ENCODE data around the gene APOL2. TPM values are rescaled to one million over a fixed set of nuclear protein-coding genes. Genes with fewer than 3 reads are reported as not detected.
"Not testable (repeated sequence)": the region's sequence is repeated elsewhere in the genome, so short reads cannot be mapped to it uniquely, and the experiment has no call there.

APOL2 gene
- total and polyA plus RNA-seq, 4 donors = 26.4 to 62.8 (median 36.3) TPM

GRCh38 chr22:36257948-36258670, 18.8 kb upstream of the APOL2 start:
- Histone ChIP-seq H3K4me3 (ENCODE audit: low read length in 2 of 2) (no peak overlapping the region), H3K9me3 (ENCODE audit: control insufficient read depth, low read length) (no peaks in the 10 kb centered on the region), H3K27me3 (ENCODE audit: control insufficient read depth in 1 of 2, insufficient read depth in 2 of 2, low read length in 1 of 2) (no peaks in the 10 kb centered on the region), H3K36me3 (ENCODE audit: control insufficient read depth in 1 of 2, insufficient read depth in 2 of 2, low read length in 1 of 2) (no peaks in the 10 kb centered on the region), H3K4me1 (ENCODE audit: control insufficient read depth in 1 of 2, insufficient read depth in 2 of 2, low read length in 2 of 2) (no peaks in the 10 kb centered on the region), H3K27ac (ENCODE audit: low read depth in 1 of 2, low read length in 2 of 2) (no peak overlapping the region)
- 90 to 91% methylated on average over 13 of the region's 13 CpGs for WGBS, 2 donors
- DNase-seq (no peak), ATAC-seq (ENCODE audit: low FRiP score) (no peak)
- intact Hi-C loops (cut with DNase I) = no loop called here

- H3K9me3 ChIP-seq (ENCODE audit: control insufficient read depth, low read length) = no peaks in the 10 kb centered on the region
- no peak for ATAC-seq (ENCODE audit: low FRiP score)
- no peak for DNase-seq
- 82 to 89% methylated on average over 7 to 8 of the region's 8 CpGs for WGBS, 2 donors
- no peaks in the 10 kb centered on the region for H3K27me3 ChIP-seq (ENCODE audit: control insufficient read depth in 1 of 2, insufficient read depth in 2 of 2, low read length in 1 of 2)
- no peak overlapping the region for H3K4me3 ChIP-seq (ENCODE audit: low read length in 2 of 2)
- no peak overlapping the region for H3K27ac ChIP-seq (ENCODE audit: low read depth in 1 of 2, low read length in 2 of 2)
- no peaks in the 10 kb centered on the region for H3K36me3 ChIP-seq (ENCODE audit: control insufficient read depth in 1 of 2, insufficient read depth in 2 of 2, low read length in 1 of 2)
- no peaks in the 10 kb centered on the region for H3K4me1 ChIP-seq (ENCODE audit: control insufficient read depth in 1 of 2, insufficient read depth in 2 of 2, low read length in 2 of 2)
- intact Hi-C loops (cut with DNase I) = no loop called here
Observed at GRCh38 chr22:36257308-36257707, 18.0 kb upstream of the APOL2 start.

- Histone ChIP-seq H3K4me1 (ENCODE audit: control insufficient read depth in 1 of 2, insufficient read depth in 2 of 2, low read length in 2 of 2) (no peaks in the 10 kb centered on the region), H3K27ac (ENCODE audit: low read depth in 1 of 2, low read length in 2 of 2) (no peak overlapping the region), H3K36me3 (ENCODE audit: control insufficient read depth in 1 of 2, insufficient read depth in 2 of 2, low read length in 1 of 2) (no peaks in the 10 kb centered on the region), H3K4me3 (ENCODE audit: low read length in 2 of 2) (no peak overlapping the region), H3K27me3 (ENCODE audit: control insufficient read depth in 1 of 2, insufficient read depth in 2 of 2, low read length in 1 of 2) (no peaks in the 10 kb centered on the region), H3K9me3 (ENCODE audit: control insufficient read depth, low read length) (no peaks in the 10 kb centered on the region)
- intact Hi-C loops (cut with DNase I) = no loop called here
- ATAC-seq (ENCODE audit: low FRiP score) (no peak), DNase-seq (no peak)
- WGBS, 2 donors = 87 to 88% methylated on average over 3 of the region's 3 CpGs
Observed at GRCh38 chr22:36256478-36256877, 17.2 kb upstream of the APOL2 start.

- H3K9me3 ChIP-seq (ENCODE audit: control insufficient read depth, low read length); H3K36me3 ChIP-seq (ENCODE audit: control insufficient read depth in 1 of 2, insufficient read depth in 2 of 2, low read length in 1 of 2); H3K4me3 ChIP-seq (ENCODE audit: low read length in 2 of 2); DNase-seq; intact Hi-C loops (cut with DNase I); H3K4me1 ChIP-seq (ENCODE audit: control insufficient read depth in 1 of 2, insufficient read depth in 2 of 2, low read length in 2 of 2); H3K27me3 ChIP-seq (ENCODE audit: control insufficient read depth in 1 of 2, insufficient read depth in 2 of 2, low read length in 1 of 2); ATAC-seq (ENCODE audit: low FRiP score); H3K27ac ChIP-seq (ENCODE audit: low read depth in 1 of 2, low read length in 2 of 2): not testable (repeated sequence)
- 100% methylated on average over 1 of the region's 5 CpGs; no CpG with 5 or more reads in 1 of the 2 donors for WGBS, 2 donors
Observed at GRCh38 chr22:36255572-36255971, 16.2 kb upstream of the APOL2 start.

GRCh38 chr22:36253523-36254490, 14.5 kb upstream of the APOL2 start:
- peak; percentile 38 for ATAC-seq (ENCODE audit: low FRiP score)
- Histone ChIP-seq H3K9me3 (ENCODE audit: control insufficient read depth, low read length) (no peaks in the 10 kb centered on the region), H3K4me3 (ENCODE audit: low read length in 2 of 2) (no peak overlapping the region), H3K27me3 (ENCODE audit: control insufficient read depth in 1 of 2, insufficient read depth in 2 of 2, low read length in 1 of 2) (no peaks in the 10 kb centered on the region), H3K4me1 (ENCODE audit: control insufficient read depth in 1 of 2, insufficient read depth in 2 of 2, low read length in 2 of 2) (no peaks in the 10 kb centered on the region), H3K36me3 (ENCODE audit: control insufficient read depth in 1 of 2, insufficient read depth in 2 of 2, low read length in 1 of 2) (no peaks in the 10 kb centered on the region), H3K27ac (ENCODE audit: low read depth in 1 of 2, low read length in 2 of 2) (peak overlapping the region in 1 of 2 donors; percentile 31)
- intact Hi-C loops (cut with DNase I) = no loop called here
- 62 to 63% methylated on average over 7 of the region's 7 CpGs for WGBS, 2 donors
- DNase-seq = no peak

- no peaks in the 10 kb centered on the region for H3K4me1 ChIP-seq (ENCODE audit: control insufficient read depth in 1 of 2, insufficient read depth in 2 of 2, low read length in 2 of 2)
- H3K27ac ChIP-seq (ENCODE audit: low read depth in 1 of 2, low read length in 2 of 2) = peak within 1 kb of the TSS in 1 of 2 donors; percentile 31
- intact Hi-C loops (cut with DNase I) = no loop called here
- no peaks in the 10 kb centered on the region for H3K36me3 ChIP-seq (ENCODE audit: control insufficient read depth in 1 of 2, insufficient read depth in 2 of 2, low read length in 1 of 2)
- peak; percentile 54 for ATAC-seq (ENCODE audit: low FRiP score)
- H3K9me3 ChIP-seq (ENCODE audit: control insufficient read depth, low read length) = no peaks in the 10 kb centered on the region
- no peaks in the 10 kb centered on the region for H3K27me3 ChIP-seq (ENCODE audit: control insufficient read depth in 1 of 2, insufficient read depth in 2 of 2, low read length in 1 of 2)
- DNase-seq = peak in 1 of 2 donors; percentile 70
- WGBS, 2 donors = 57 to 58% methylated on average over 10 of the region's 10 CpGs
- peak within 1 kb of the TSS in 1 of 2 donors; percentile 20 for H3K4me3 ChIP-seq (ENCODE audit: low read length in 2 of 2)
Observed at GRCh38 chr22:36252754-36253522, 13.6 kb upstream of the APOL2 start, which contains the start of gene APOL1. TSS of gene APOL1 (plus strand) at chr22:36253133. CDS start at chr22:36254956, 1,823 bp downstream.

GRCh38 chr22:36251979-36252608, 12.8 kb upstream of the APOL2 start:
- H3K36me3 ChIP-seq (ENCODE audit: control insufficient read depth in 1 of 2, insufficient read depth in 2 of 2, low read length in 1 of 2); H3K4me1 ChIP-seq (ENCODE audit: control insufficient read depth in 1 of 2, insufficient read depth in 2 of 2, low read length in 2 of 2); intact Hi-C loops (cut with DNase I); DNase-seq; H3K4me3 ChIP-seq (ENCODE audit: low read length in 2 of 2); H3K27ac ChIP-seq (ENCODE audit: low read depth in 1 of 2, low read length in 2 of 2); H3K9me3 ChIP-seq (ENCODE audit: control insufficient read depth, low read length); H3K27me3 ChIP-seq (ENCODE audit: control insufficient read depth in 1 of 2, insufficient read depth in 2 of 2, low read length in 1 of 2); ATAC-seq (ENCODE audit: low FRiP score): not testable (repeated sequence)
- WGBS, 2 donors = 93 to 96% methylated on average over 7 of the region's 7 CpGs
